NCI-H1930 (cell line): ENCODE measurements around the gene ZNF521.

Experiments
- DNase-seq, 2 experiments: peaks; one replicate each; lab custom pipeline; 2025; lab: John Stamatoyannopoulos, UW

ZNF521 gene

GRCh38 chr18:25167612-25168410, 184.2 kb downstream of the ZNF521 start:
- DNase-seq: no peak

GRCh38 chr18:25166113-25166512, 185.9 kb downstream of the ZNF521 start:
- DNase-seq: no peak

GRCh38 chr18:25164848-25165811, 186.8 kb downstream of the ZNF521 start:
- no peak for DNase-seq

DNA sequence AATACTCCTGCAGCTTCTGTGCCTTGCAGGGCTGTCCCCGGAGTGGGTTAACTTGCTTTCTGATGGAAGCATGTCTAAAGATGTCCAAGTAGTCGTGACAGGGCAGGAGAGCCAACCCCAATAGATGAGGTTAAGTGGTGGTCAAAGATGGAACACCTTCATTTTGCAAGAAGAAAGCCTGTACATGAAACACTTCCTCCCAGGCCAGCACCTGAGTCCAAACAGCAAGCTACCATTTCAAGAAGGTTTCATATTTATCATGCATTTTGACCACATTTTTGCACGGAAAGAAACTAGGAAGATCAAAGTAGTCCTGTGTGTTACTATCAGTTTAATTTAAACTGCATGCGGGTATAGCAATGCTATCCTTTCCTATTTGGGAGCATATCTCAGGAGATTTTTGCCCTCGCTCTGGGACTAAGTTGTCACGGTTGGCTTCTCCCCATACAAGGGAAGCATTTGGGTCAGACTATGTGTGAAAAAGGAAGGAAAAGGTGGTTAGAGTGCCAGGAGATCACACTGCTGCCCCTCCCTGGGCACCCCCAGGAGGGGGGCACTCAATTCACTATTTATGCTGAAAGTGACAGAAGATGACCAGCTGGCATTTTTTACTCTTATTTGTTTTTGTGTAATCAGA, 187.6 kb downstream of the ZNF521 start:
- DNase-seq: no peak

GRCh38 chr18:25153426-25153825, 198.5 kb downstream of the ZNF521 start:
- no peak for DNase-seq

DNA sequence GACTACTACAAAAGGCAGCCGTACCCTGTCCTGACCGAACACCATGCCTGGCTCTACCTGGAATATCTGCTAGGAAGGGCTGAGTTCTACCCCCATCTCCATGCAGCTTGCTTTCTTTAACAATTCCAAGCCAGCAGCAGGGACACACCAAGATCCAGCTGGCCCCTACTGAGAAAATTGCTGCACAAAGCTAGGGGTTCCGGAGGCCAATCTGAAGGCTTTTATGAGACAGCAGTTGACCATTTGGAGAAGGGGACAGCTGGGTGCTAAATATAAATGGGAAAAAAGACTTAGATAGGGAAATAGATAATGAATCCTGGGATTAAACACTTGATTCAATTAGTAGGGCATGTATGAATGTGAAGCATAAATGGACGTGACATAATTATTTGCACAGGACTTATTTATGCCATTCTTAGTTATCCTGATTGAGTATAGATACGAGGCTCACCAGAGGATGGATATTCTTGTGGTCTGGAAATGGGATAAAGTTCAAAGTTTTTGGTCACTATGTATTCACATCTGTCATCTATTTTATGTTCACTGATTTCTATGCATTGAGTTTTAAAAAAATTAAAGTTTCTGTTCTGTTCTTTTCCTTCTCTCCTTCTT, 204.0 kb downstream of the ZNF521 start:
- DNase-seq: no peak

DNA sequence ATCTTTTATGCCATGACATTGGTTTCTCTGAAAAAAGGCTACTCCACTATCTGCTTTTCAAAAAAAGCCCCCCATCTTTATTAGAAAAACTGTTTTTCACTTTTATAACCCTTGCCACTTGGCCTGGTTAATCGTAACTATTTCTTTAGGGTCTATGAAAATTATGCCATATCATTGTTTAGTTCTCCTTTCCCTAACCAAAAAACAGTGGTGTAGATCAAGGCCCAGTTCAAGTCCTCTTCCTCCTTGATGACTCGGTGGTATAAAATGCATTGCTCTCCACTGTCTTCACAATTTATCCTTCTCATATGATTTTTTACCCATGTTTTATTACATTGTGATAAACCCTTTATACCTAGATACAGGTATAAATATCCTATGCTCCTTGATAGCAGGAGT, 205.5 kb downstream of the ZNF521 start:
- no peak for DNase-seq

GRCh38 chr18:25145731-25146511, 206.0 kb downstream of the ZNF521 start:
- no peak for DNase-seq

DNA sequence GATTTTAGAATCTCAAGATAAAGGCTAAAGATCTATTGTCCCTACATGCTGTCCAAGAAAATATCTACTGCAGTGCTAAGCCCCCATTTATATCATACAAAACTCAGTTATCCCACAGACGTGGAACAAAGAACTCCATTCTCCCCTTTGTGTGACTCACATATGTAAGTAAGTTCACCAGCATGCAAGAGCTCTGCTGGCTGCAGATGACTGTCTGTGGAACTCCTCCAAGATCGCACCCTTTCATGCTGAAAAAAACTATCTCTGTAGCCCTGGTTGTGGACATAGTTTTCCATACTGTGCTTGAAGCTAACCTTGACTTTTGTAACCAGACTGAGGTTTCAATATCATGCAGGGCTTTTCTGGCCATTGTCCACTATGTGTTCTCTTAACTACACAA, 207.1 kb downstream of the ZNF521 start:
- no peak for DNase-seq

GRCh38 chr18:25141886-25142285, 210.1 kb downstream of the ZNF521 start:
- no peak for DNase-seq

DNA sequence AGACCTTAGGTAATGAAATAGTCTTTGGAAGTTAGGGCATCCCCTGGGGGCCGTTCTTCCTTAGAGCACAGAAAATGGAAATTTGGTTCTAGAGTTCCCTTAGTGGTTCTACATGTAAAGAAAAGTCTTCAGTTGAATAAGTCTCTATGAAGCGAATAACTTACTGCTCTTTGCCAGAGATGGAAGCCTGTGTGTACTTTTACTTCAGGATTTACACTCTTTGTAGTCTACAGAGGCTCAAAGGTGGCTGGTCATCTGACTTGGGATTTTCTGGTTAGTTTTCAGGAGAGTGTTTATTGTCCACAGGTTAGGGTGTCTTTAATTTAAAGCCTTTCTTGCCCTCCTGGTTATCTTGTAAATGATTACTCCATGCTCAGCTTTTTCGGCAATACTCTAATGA, 210.6 kb downstream of the ZNF521 start:
- no peak for DNase-seq

- no peak for DNase-seq
Observed at GRCh38 chr18:25140962-25141308, 211.0 kb downstream of the ZNF521 start.

DNA sequence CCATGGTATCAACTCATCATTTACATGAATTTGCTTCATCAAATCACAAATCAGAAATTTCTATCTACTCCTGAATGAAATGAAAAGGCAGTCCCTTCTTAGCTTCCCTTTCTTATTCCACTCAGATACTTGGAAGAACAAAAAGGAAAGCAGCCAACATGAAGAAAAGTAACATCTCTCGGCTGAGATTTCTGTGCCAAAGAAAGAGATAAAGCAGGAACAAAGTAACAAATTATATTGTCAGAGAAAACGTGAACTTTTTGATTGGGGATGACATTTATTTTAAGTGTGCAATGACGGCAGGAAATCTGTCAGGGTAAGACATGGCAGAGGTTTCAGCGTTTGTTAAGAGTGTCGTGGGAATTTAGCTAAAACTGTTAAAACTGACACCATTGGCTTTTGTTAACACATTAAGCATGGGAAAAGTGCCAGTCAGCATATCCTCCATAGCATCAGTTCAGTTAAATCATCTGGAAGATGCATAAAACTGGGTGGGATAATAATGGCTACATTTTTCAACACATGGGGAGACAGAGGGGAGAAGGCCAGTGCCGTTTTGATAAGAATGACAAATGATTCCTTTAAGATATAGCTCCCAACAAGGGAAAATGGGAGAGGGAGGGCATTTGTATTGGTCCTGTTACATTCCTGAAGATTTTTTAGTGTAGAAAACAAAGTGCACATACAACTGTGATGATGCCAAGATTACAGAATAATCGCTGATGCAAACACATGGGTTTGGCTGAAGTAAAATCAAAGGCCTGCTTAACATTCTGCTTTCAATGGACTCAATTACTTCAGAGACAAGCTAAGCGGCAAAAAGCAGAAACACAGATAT, 211.6 kb downstream of the ZNF521 start:
- no peak for DNase-seq

DNA sequence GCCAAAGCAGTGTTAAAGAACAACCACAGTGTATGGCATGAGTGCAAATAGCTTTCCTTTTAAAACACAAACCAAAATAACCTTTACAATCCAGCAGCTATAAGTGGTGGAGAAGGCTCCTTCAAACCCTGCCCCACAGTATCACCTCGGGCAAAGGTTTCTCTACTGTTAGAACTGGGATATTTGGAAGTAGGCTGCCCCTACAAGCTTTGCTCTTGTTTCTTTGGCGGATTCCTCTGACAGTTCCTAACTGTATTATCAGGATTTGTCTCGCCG, 214.8 kb downstream of the ZNF521 start:
- DNase-seq: no peak

DNA sequence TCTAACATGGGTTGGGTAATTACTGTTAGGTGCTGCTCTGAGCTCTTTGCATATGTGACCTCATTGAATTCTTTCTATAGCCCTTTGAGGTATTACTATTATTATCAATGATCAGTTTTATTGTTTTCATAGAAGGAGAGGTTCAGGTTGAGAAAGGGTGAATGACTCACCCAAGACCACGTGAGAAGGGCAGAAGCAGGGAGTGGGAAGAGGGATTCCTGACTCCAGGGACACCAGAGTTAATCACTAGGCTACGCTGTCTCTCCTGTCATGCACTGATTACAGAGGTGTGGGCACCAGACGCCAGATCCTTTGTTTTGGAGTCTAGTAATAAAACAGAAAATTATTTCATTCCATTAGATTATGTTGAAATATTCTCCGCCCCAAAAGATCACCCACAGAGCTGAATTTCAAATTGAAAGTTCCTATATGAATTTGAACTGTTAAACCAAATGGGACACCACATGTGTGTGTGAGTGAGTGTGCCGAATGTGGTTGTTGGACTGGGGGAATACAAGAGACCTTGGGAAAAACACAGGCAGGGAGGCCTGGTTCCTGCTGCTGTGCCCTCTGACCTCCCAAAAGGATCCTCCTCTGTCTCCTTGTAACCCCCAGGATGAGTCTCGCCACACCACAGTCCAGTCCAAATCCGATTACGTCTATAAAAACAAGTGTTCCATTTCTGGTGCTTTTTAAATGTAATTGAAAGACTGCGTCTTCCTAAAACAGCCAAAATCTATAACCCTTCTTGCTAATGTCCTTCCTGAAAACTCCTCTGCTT, 215.4 kb downstream of the ZNF521 start:
- no peak for DNase-seq

- no peak for DNase-seq
Observed at GRCh38 chr18:25134861-25135260, 217.1 kb downstream of the ZNF521 start.

GRCh38 chr18:25133879-25134278, 218.1 kb downstream of the ZNF521 start:
- DNase-seq: no peak

- no peak for DNase-seq
Observed at GRCh38 chr18:25132786-25133496, 219.0 kb downstream of the ZNF521 start.

GRCh38 chr18:25126751-25127150, 225.2 kb downstream of the ZNF521 start:
- DNase-seq: no peak
